HG02759 (cell line): Measurements from ENCODE around the gene NAAA.
A peak's percentile ranks its signal among the peaks of the same experiment; 100 is the strongest.
"Not testable (repeated sequence)": the region's sequence is repeated elsewhere in the genome, so short reads cannot be mapped to it uniquely, and the experiment has no call there.

Source experiments
- ATAC-seq: cut with Tn5 transposase; IDR thresholded peaks from one replicate; pipeline ENCODE4 v1.9.1; 2021; ENCODE audit warnings: mild to moderate bottlenecking, moderate library complexity; ENCODE audit not compliant: unreplicated experiment

The NAAA gene

DNA sequence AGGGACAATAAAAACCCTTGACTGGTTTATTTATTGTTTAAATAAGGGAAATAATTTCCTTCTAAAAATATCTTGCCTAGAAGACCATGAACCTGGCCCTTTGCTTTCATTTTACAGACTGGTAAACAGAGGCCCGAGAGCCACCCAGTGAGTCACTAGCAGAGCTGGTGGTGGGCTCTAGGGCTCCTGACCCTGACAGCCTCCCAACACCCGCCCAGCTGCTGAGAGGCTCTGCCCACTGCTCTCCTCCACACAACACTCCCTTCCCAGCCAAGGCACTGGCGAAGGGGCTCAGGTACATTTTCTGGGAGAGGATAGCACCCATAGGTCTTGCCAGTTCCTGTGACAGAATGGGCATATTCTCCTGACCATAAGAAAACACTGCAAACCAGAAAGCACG lies 20.5 kb downstream of the NAAA start:
- ATAC-seq = no peak

GRCh38 chr4:75919920-75920319 lies 20.9 kb downstream of the NAAA start:
- ATAC-seq = no peak

GRCh38 chr4:75916091-75916661 lies 24.6 kb downstream of the NAAA start:
- ATAC-seq = peak; percentile 84

DNA sequence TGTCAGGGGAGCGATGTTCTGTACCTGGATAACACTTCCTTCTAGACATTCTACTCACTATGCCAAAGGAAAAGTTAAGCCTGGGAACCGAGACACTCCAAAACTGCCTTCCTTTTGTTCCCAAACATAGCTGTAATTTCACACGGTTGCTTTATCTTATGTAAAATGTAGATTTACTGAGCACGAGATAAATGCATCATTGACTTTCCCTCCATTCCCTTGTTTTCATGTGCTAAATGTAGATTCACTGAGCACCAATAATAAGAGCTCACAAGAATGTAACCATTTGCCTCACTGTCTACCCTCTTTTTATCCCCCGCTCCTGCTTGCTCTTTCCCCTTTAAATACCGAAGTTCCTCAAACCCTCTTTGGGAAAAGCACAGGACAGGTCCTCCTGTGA lies 27.8 kb downstream of the NAAA start:
- ATAC-seq = no peak

DNA sequence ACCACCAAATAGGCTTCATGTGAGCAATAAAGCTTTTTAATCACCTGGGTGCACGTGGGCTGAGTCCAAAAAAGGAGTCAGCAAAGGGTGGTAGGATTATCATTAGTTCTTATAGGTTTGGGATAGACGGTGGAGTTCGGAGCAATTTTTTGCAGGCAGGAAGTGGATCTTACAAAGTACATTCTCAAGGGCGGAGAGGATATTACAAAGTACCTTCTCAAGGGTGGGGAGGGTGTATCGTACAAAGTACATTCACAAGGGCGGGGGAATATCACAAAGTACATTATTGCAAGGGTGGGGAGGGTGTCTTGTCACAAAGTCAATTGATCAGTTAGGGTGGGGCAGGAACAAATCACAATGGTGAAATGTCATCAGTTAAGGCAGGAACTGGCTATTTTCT lies 30.0 kb downstream of the NAAA start:
- ATAC-seq = not testable (repeated sequence)

DNA sequence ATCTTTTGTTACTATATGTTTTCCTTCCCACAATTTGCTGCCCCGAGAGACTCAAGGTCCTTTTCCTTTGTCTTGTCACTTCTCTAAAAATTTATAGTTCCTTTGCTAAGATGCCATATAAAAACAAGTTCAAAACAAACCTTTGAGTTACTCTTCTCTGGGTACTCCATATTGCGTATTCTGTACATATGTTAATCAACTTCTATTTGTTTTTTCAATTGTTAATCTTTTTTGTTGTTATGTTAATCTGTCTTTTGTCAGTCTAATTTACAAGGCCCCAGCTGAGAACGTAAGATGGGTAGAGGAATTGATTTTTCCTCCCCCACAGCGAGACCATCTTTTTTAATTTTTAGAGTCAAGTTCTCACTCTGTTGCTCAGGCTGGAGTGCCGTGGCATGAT lies 31.4 kb downstream of the NAAA start:
- no peak for ATAC-seq

- ATAC-seq = no peak
Measured at GRCh38 chr4:75908555-75908954, 32.3 kb downstream of the NAAA start.

GRCh38 chr4:75907966-75908365 lies 32.8 kb downstream of the NAAA start:
- ATAC-seq = no peak

DNA sequence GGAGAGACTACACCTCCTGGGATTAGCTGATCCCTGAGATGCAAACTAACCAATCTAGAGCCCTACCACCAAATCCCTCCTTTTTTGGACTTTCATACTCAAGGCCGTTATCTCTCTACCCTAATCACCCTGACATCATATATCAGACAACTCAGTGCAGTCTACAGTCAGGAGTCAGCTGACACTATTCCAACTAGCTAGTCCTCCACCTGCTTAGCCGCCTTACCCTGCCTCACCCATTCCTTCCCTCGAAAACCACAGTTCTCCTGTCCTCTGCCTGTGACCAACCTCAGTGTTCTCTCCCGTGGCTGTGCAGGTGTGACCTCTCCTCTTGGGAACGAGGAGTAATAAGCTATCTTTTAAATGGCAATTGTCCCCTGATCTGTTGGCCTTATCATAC lies 36.7 kb downstream of the NAAA start:
- no peak for ATAC-seq

GRCh38 chr4:75902352-75902751 lies 38.5 kb downstream of the NAAA start, which contains the start of gene PPEF2:
Gene PPEF2, minus strand, starts transcription at chr4:75902452. Its CDS starts 6,127 bp downstream, at chr4:75896325.
- ATAC-seq = no peak

DNA sequence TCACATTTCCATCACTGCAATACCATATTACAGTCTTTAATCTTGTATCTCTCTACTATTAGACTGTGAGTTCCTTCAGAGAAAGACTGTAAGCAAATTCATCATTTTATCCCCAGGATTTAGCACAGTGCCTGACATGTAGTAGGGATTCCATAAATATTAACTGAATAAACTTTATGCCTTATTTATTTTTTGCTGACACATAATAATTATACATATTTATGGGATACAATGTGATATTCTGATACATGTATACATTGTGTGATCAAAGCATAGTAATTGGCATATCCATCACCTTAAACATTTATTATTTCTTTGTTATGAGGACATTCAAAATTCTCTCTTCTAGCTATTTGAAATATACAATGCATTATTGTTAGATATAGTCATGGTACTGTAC lies 42.3 kb downstream of the NAAA start:
- no peak for ATAC-seq

- ATAC-seq = peak; percentile 75
Measured at GRCh38 chr4:75895744-75896314, 45.0 kb downstream of the NAAA start.

DNA sequence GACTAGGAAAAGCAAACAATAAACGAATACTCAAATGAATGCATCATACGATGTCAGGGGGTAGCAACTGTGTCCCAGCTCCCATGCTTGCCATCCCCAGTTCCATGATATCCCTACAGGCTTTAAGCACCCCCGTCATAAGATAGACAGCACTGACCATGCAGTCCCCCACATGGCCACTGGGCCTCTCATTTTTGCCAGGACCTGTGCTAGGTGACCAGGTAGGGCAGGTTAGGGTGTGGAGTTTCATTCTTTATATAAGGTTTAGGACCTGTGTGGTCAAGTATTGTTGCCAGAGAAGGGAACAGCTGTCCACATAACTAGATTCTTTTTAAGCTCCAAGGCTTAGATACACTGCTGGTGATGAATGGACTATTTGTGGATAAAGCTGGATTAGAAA lies 48.3 kb downstream of the NAAA start:
- ATAC-seq = no peak

DNA sequence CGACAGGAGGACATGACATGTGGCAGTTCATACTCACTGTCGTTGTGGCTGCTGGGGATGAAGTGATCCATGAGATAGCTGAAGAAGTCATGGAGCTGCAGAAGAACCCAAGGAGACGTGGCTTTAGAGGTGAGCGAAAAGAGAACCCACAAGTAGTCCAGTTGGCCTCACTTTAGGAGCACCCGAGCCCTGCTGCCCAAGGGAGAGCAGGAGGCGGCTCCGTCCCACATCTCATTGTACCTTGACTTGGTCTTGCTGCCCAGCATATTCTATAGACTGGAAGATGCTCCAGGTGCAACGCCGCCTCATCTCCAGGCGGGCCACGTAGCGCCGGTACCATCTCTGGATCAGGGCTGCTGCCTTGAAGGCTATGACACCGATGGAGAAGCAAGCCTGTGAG lies 49.2 kb downstream of the NAAA start:
- ATAC-seq = no peak

DNA sequence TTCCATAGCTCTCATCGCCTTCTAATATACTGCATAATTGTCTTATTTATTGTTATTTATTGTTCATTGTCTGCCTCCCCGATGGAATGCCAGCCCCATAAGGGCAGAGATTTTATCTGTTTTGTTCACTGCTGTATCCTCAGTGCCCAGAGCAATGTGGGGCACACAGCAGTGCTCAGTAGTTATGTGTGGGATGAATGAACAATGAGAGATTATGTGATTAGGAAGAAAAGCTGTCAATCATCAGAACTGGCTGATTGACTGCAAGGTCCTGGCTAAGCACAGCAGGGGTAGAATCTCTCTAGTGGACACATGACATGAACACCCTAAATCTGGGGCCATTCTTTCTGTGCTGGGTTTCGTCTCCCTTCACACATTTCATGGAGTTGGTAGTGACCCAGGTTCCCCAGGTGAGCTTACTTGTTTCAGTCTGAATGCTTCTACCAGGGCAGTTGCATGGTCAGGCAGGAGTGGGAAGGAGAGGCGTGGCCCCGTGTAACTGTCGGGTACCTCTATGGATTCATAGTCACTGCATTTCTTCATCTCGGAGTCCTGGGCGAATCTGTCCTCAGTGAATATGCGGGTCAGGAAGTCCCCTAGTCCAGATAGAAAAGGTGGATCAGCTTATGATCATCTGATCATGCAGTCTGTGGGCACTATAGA lies 51.1 kb downstream of the NAAA start:
- no peak for ATAC-seq

DNA sequence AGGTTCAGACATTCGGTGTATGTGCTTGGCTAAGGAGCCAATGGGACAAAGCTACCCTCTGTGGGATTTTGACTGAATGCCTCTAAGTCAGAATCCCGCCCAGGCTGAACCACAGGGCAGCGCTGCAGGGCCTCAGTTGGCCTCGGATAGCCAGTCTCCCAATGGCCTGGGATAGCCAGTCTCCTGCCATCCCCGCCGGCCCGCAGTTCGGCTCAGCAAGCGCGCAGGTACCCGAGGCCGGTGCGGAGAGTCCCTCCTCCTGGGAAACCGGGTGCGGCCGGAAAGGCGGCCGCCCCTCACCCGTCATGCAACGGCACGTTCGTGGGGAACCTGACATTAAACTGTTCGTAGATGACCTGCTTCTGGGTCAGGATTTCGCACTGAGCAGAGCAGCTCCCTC lies 54.7 kb downstream of the NAAA start:
- ATAC-seq = no peak

- ATAC-seq = no peak
Measured at GRCh38 chr4:75881476-75881875, 59.3 kb downstream of the NAAA start.

DNA sequence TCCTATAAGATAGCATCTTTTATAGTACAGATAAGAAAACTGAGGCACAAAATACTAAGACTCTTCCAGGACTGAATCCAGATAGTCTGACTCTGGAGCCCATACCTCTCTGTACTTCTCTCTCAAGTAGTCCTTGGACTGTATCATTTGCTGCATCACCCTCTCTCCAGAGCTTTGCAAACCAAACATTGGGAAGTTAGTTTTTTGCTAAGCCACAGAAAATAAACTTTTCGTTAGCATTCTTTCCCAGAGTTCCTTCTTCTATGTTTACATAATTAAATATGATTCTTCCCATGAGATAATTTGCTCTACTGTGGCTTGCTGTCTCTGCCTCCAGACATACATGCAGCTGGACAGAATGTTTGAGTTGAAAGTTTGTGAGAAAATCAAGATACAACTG lies 60.5 kb downstream of the NAAA start:
- ATAC-seq = no peak

GRCh38 chr4:75878246-75878756 lies 62.5 kb downstream of the NAAA start:
- no peak for ATAC-seq

DNA sequence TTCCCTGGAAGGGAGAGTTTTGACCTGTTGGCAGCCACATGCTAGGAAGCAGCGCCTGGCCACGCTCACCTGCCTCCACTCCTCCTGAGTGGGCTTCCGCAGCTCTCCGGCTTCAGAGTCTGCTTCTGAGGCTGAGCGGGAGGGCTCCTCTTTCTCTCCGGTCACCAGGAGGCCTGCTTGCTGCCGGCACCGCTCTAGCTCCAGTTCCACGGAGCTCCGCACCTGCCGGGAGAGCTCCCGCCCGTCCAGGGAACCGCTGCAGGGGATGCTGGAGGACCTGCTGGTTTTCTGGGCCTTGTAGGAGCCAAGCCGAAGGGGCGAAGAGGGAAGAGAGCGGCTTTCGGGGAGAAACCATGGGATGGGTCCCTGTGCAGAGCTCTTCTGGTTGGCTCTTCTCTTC lies 64.6 kb downstream of the NAAA start:
- no peak for ATAC-seq

DNA sequence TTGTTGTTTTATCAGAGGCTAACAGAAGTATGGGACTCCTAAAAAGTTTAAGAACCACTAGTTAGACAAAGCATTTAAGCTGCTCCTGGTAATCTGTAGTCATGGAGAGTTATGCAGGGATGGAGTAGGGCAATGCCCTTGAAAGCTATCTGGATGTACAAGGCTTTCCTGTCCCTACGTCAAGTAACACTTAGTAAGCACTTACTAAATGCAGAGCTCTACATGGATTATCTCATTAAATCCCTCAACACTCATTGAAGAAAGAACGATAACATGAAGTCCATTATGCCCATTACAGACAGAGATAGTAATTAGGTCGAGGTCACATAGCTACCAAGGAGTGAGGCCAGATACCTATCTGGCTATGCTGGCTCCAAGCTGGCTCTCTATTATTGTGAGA lies 71.7 kb downstream of the NAAA start:
- no peak for ATAC-seq

GRCh38 chr4:75867130-75867529 lies 73.7 kb downstream of the NAAA start:
- no peak for ATAC-seq
